Middle frontal gyrus (tissue), 1 donor: ENCODE results near the gene KHNYN.
"Not testable (repeated sequence)": the region's sequence is repeated elsewhere in the genome, so short reads cannot be mapped to it uniquely, and the experiment has no call there.

Experiments used
- DNase-seq: peaks from one replicate; pipeline ENCODE4 v3.0.0-alpha.2; 2015; ENCODE audit warnings: low spot score; ENCODE audit errors: extremely low spot score

Gene KHNYN

DNA sequence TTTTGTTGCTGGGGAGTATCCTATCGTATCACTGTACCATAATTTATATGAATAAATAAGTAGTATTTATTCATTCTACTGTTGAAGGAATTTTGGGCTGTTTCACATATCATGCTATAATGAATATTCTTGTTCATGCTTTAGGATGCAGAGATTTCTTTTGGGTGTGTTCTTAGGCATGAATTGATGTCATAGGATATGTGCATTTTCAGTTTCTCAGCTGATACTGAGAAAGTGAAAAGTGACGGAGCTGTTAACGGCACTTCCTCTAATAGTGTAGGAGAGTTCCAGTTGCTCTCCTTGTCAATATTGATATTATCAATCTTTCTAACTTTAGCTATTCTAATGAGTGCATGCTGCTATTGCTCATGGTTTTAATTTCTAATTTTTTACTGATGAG, 36.1 kb downstream of the KHNYN start:
- no peak for DNase-seq

DNA sequence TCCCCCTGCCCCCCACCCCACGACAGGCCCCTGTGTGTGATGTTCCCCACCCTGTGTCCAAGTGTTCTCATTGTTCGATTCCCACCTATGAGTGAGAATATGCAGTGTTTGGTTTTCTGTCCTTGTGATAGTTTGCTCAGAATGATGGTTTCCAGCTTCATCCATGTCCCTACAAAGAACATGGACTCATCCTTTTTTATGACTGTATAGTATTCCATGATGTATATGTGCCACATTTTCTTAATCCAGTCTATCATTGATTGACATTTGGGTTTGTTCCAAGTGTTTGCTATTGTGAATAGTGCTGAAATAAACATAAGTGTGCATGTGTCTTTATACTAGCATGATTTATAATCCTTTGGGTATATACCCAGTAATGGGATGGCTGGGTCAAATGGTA, 40.7 kb downstream of the KHNYN start:
- DNase-seq, result not testable (repeated sequence)

GRCh38 chr14:24473211-24473610, 43.5 kb downstream of the KHNYN start:
- DNase-seq, result no peak

- no peak for DNase-seq
These were observed 45.5 kb downstream of the KHNYN start for GRCh38 chr14:24475261-24475660.

DNA sequence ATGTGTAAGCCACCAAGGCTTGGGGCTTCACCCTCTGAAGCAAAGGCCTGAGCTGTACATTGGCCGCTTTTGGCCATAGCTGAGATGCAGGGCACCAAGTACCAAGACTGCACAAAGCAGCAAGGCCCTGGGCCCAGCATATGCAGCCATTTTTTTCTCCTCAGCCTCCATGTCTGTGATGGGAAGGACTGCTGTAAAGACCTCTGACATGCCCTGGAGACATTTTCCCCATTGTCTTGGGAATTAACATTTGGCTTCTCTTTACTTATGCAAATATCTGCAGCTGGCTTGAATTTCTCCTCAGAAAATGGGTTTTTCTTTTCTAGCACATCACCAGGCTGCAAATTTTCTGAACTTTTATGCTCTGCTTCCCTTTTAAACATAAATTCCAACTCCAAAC, 50.2 kb downstream of the KHNYN start:
- not testable (repeated sequence) for DNase-seq

- DNase-seq, result no peak
These were observed 52.0 kb downstream of the KHNYN start for GRCh38 chr14:24481622-24482324.

GRCh38 chr14:24482699-24483303, 53.0 kb downstream of the KHNYN start:
- DNase-seq, result not testable (repeated sequence)

DNA sequence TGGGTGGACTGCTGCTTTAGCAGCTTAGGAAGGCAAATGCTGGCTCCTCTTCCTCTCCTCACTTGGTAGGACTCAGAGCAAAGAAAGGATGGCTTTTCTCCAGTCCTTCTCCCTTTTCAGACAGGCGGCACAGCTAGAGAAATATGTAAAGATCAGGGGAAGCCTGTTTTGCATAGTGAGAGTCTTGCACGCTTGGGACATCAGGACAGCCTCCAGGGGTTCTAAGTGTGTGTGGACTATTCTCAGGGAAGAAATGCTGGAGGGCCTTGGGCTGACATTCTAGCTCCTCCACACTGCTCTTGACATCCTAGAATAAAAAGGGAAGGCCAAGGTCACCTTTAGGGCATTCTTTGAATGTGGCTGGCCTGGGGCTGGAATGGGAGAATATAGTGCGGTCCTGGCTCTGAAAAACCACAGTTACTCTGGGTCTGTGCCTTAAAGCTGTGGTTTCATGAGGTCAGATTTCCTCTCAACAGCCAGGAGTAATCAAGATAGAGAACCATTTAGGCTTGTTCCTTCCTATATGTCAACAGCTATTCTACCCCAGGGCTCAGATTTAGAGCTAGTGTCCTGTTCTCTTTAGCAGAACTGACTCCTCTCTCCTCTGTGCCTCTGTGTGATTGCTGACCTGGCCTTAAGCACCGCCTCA, 54.0 kb downstream of the KHNYN start:
- DNase-seq, result no peak
